HepG2 (cell line): Measurements from ENCODE around the gene PRDX2. TPM values are rescaled to one million over a fixed set of nuclear protein-coding genes. Genes with fewer than 3 reads are reported as not detected.
A peak's percentile ranks its signal among the peaks of the same experiment; 100 is the strongest.

Experiments used
- BRD4 ChIP-seq: sonication (generic); formaldehyde crosslinking; IDR thresholded peaks from 2 replicates; pipeline ENCODE4 v1.4.0; 2020; ENCODE audit warnings: missing genetic modification reagents
- BRF2 ChIP-seq: sonication (generic); formaldehyde crosslinking; IDR thresholded peaks from 2 replicates; pipeline ENCODE4 v1.8.1; 2022; ENCODE audit warnings: mild to moderate bottlenecking, missing genetic modification reagents
- CENPX ChIP-seq: sonication (generic); formaldehyde crosslinking; IDR thresholded peaks from 2 replicates; pipeline ENCODE4 v1.9.0; 2021; ENCODE audit warnings: mild to moderate bottlenecking, missing genetic modification reagents, moderate library complexity
- CERS6 ChIP-seq: sonication (generic); formaldehyde crosslinking; IDR thresholded peaks from 2 replicates; pipeline ENCODE4 v1.5.0; 2020; ENCODE audit warnings: missing genetic modification reagents
- HOXA9 ChIP-seq: sonication (generic); formaldehyde crosslinking; IDR thresholded peaks from 2 replicates; pipeline ENCODE4 v1.8.1; 2022; ENCODE audit warnings: missing genetic modification reagents, mild to moderate bottlenecking, moderate library complexity, borderline replicate concordance
- KLF9 ChIP-seq: IDR thresholded peaks from 2 replicates; pipeline ENCODE4 v1.6.1; 2016; ENCODE audit warnings: low read depth
- MED8 ChIP-seq: sonication (generic); formaldehyde crosslinking; IDR thresholded peaks from 2 replicates; pipeline ENCODE4 v1.8.1; 2023; ENCODE audit warnings: mild to moderate bottlenecking, missing genetic modification reagents; ENCODE audit not compliant: insufficient replicate concordance
- NFKBIZ ChIP-seq: IDR thresholded peaks from 2 replicates; pipeline ENCODE4 v1.6.1; 2018; ENCODE audit warnings: missing genetic modification reagents, missing compliant biosample characterization
- PCBP2 ChIP-seq: fragments of 200-400 bp; formaldehyde crosslinking; optimal IDR thresholded peaks from 2 replicates; pipeline ENCODE3; 2018; ENCODE audit warnings: low read length, low read depth; ENCODE audit not compliant: poor library complexity, severe bottlenecking
- PHF8 ChIP-seq: sonication (generic); formaldehyde crosslinking; IDR thresholded peaks from 2 replicates; pipeline ENCODE4 v1.5.0; 2020; ENCODE audit warnings: missing genetic modification reagents
- PRMT3 ChIP-seq: sonication (generic); formaldehyde crosslinking; IDR thresholded peaks from 2 replicates; pipeline ENCODE4 v1.8.1; 2022; ENCODE audit warnings: low read depth, mild to moderate bottlenecking, moderate library complexity, missing genetic modification reagents, borderline replicate concordance
- THAP11 ChIP-seq: IDR thresholded peaks from 2 replicates; pipeline ENCODE4 v1.6.1; 2016; ENCODE audit warnings: missing biosample characterization, missing genetic modification reagents
- USF2 ChIP-seq, 2 experiments: sonication (generic) in 1 of 2; formaldehyde crosslinking in 1 of 2; IDR thresholded peaks; 2 replicates each; pipeline versions ENCODE4 v1.5.1 to v1.6.1; 2011 to 2020; ENCODE audit warnings: borderline replicate concordance in 1 of 2, low read depth in 1 of 2, low read length in 1 of 2, mild to moderate bottlenecking in 1 of 2, missing genetic modification reagents in 1 of 2, moderate library complexity in 1 of 2
- ZFP36 ChIP-seq: fragments of 150-350 bp; IDR thresholded peaks from 2 replicates; pipeline ENCODE4 v1.6.1; 2018; ENCODE audit warnings: borderline replicate concordance, low read length, low read depth; ENCODE audit not compliant: partially characterized antibody
- ZIK1 ChIP-seq: sonication (generic); formaldehyde crosslinking; IDR thresholded peaks from 2 replicates; pipeline ENCODE4 v1.5.0; 2020; ENCODE audit warnings: mild to moderate bottlenecking, low read depth, missing genetic modification reagents, borderline replicate concordance
- ZNF253 ChIP-seq: sonication (generic); formaldehyde crosslinking; IDR thresholded peaks from 2 replicates; pipeline ENCODE4 v1.8.0; 2022; ENCODE audit warnings: mild to moderate bottlenecking, missing genetic modification reagents, borderline replicate concordance
- ZNF615 ChIP-seq: sonication (generic); formaldehyde crosslinking; IDR thresholded peaks from 2 replicates; pipeline ENCODE4 v1.5.0; 2020; ENCODE audit warnings: mild to moderate bottlenecking, missing genetic modification reagents, borderline replicate concordance
- ZNF703 ChIP-seq: sonication (generic); formaldehyde crosslinking; IDR thresholded peaks from 2 replicates; pipeline ENCODE4 v1.5.1; 2020; ENCODE audit warnings: missing genetic modification reagents, mild to moderate bottlenecking, moderate library complexity, borderline replicate concordance
- ZNF761 ChIP-seq: sonication (generic); formaldehyde crosslinking; conservative IDR thresholded peaks from 2 replicates; pipeline ENCODE4 v1.4.0; 2020; ENCODE audit warnings: mild to moderate bottlenecking, missing genetic modification reagents
- polyA plus RNA-seq, 8 experiments: library from polyadenylated mRNA; depleted of rRNA in 3 of 8; stranded (reverse) in 7 of 8; unstranded in 1 of 8; fragments of >200 nt; fragmentation: Illumina TruSeq in 4 of 8; extraction: Trizol in 4 of 8; gene quantifications; 2 replicates each; pipeline versions ENCODE4 v1.2.1 to v1.2.3, GENCODE V29; 2011 to 2016; ENCODE audit warnings: low read depth in 4 of 8, missing spikeins in 1 of 8, mixed read lengths in 1 of 8; ENCODE audit not compliant: insufficient read depth in 1 of 8
- total RNA-seq, 5 experiments: library from RNA; depleted of rRNA; stranded (reverse); fragments of >200 nt; fragmentation: Illumina TruSeq; extraction: Trizol; gene quantifications; 2 replicates each; pipeline ENCODE4 v1.2.3, GENCODE V29; 2016; ENCODE audit warnings: low read depth in 1 of 5
- TF ChIP-seq, protein P1 (sequence below): sonication (generic); formaldehyde crosslinking; IDR thresholded peaks from 2 replicates; pipeline ENCODE4 v1.4.0; 2020; ENCODE audit warnings: mild to moderate bottlenecking, low read depth, missing genetic modification reagents
- TF ChIP-seq, protein P2 (sequence below): IDR thresholded peaks from 2 replicates; pipeline ENCODE4 v1.6.1; 2016

PRDX2 gene
- total and polyA plus RNA-seq, 2 of the 13 experiments (the other 11 are each of a cell fraction or from before 2014, with no cell fraction given): 218 to 381 TPM

- peak; percentile 100 for TF ChIP-seq THAP11 (CRISPR knock-in tag)
- no peak for TF ChIP-seq ZFP36
- TF ChIP-seq HOXA9 (CRISPR knock-in tag): peak; percentile 82; the same call in 1 of the 2 replicates
- no peak for TF ChIP-seq ZNF703 (CRISPR knock-in tag)
- no peak for TF ChIP-seq PCBP2
- TF ChIP-seq, protein P1, sequence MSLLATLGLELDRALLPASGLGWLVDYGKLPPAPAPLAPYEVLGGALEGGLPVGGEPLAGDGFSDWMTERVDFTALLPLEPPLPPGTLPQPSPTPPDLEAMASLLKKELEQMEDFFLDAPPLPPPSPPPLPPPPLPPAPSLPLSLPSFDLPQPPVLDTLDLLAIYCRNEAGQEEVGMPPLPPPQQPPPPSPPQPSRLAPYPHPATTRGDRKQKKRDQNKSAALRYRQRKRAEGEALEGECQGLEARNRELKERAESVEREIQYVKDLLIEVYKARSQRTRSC (CRISPR knock-in tag): peak; percentile 87; the same call in 1 of the 2 replicates
- peak; percentile 84 for TF ChIP-seq MED8
- TF ChIP-seq, protein P2, sequence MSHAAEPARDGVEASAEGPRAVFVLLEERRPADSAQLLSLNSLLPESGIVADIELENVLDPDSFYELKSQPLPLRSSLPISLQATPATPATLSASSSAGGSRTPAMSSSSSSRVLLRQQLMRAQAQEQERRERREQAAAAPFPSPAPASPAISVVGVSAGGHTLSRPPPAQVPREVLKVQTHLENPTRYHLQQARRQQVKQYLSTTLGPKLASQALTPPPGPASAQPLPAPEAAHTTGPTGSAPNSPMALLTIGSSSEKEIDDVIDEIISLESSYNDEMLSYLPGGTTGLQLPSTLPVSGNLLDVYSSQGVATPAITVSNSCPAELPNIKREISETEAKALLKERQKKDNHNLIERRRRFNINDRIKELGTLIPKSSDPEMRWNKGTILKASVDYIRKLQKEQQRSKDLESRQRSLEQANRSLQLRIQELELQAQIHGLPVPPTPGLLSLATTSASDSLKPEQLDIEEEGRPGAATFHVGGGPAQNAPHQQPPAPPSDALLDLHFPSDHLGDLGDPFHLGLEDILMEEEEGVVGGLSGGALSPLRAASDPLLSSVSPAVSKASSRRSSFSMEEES (CRISPR knock-in tag): no peak; the same call in 1 of the 2 replicates
- peak; percentile 92 for TF ChIP-seq PHF8 (CRISPR knock-in tag)
- 0 out of 2 replicates have a peak, but pooled peaks have one; percentile 17 for TF ChIP-seq BRD4 (CRISPR knock-in tag)
- TF ChIP-seq BRF2 (CRISPR knock-in tag): no peak; the same call in 1 of the 2 replicates
- TF ChIP-seq CERS6: peak; percentile 81; the same call in 1 of the 2 replicates
- TF ChIP-seq ZNF253 (CRISPR knock-in tag): no peak
- TF ChIP-seq PRMT3 (CRISPR knock-in tag): no peak
- no peak for TF ChIP-seq USF2 (IDR thresholded peaks at IDR 0.05; ENCODE audit: low read depth, low read length)
- TF ChIP-seq USF2 (CRISPR knock-in tag; IDR thresholded peaks at IDR 0.05; ENCODE audit: borderline replicate concordance): no peak
- no peak for TF ChIP-seq CENPX
- TF ChIP-seq ZIK1 (CRISPR knock-in tag): no peak
- no peak for TF ChIP-seq NFKBIZ (CRISPR knock-in tag)
- peak; percentile 82; the same call in 1 of the 2 replicates for TF ChIP-seq ZNF615
- TF ChIP-seq KLF9 (CRISPR knock-in tag): peak; percentile 94
- 0 out of 2 replicates have a peak, but pooled peaks have one; percentile 65 for TF ChIP-seq ZNF761 (CRISPR knock-in tag)
Measured at GRCh38 chr19:12806242-12807081, 4.9 kb upstream of the PRDX2 start, which contains the start of gene RNASEH2A (continued).
